Measurements from ENCODE around the gene HGS. TPM values are rescaled to one million over a fixed set of nuclear protein-coding genes. Genes with fewer than 3 reads are reported as not detected.
"Not testable (repeated sequence)": the region's sequence is repeated elsewhere in the genome, so short reads cannot be mapped to it uniquely, and the experiment has no call there.

The HGS gene
- total and polyA plus RNA-seq, 7 donors: 38.6 to 158 (median 63.3) TPM

GRCh38 chr17:81735264-81736102 is 51.7 kb downstream of the HGS start:
- Histone ChIP-seq H3K4me1 (peaks cover 6% of the 10 kb centered on the region), H3K4me3 (no peak overlapping the region), H3K27ac (no peak overlapping the region), H3K36me3 (ENCODE audit: insufficient read depth in 1 of 2, low read depth in 1 of 2) (no peaks in the 10 kb centered on the region), H3K9me3 (no peaks in the 10 kb centered on the region), H3K27me3 (ENCODE audit: insufficient read depth in 3 of 3, low read length in 2 of 3) (peaks cover 0 to 18% (median 4%) of the 10 kb centered on the region in 3 donors)
- no peak for TF ChIP-seq CTCF (IDR thresholded peaks at IDR 0.05)
- intact Hi-C loops (cut with DNase I): no loop called here
- WGBS, 3 donors: 34 to 39% (median 38%) methylated on average over 30 of the region's 30 CpGs
- DNase-seq (no peak), ATAC-seq (no peak)

GRCh38 chr17:81737947-81738800 is 54.4 kb downstream of the HGS start:
- Histone ChIP-seq H3K27ac (no peak overlapping the region), H3K9me3 (no peaks in the 10 kb centered on the region), H3K4me3 (no peak overlapping the region), H3K36me3 (ENCODE audit: insufficient read depth in 1 of 2, low read depth in 1 of 2) (no peaks in the 10 kb centered on the region), H3K27me3 (ENCODE audit: insufficient read depth in 3 of 3, low read length in 2 of 3) (peaks cover 0 to 23% (median 10%) of the 10 kb centered on the region in 3 donors), H3K4me1 (peaks cover 6% of the 10 kb centered on the region)
- no peak for TF ChIP-seq CTCF (IDR thresholded peaks at IDR 0.05)
- 82 to 87% (median 86%) methylated on average over 31 of the region's 31 CpGs for WGBS, 3 donors
- intact Hi-C loops (cut with DNase I): no loop called here
- ATAC-seq (no peak), DNase-seq (no peak)

- no peaks in the 10 kb centered on the region for H3K9me3 ChIP-seq
- intact Hi-C loops (cut with DNase I): no loop called here
- H3K27ac ChIP-seq: no peak overlapping the region
- no peaks in the 10 kb centered on the region for H3K36me3 ChIP-seq (ENCODE audit: insufficient read depth in 1 of 2, low read depth in 1 of 2)
- no peak overlapping the region for H3K4me3 ChIP-seq
- peaks cover 0 to 20% (median 10%) of the 10 kb centered on the region in 3 donors for H3K27me3 ChIP-seq (ENCODE audit: insufficient read depth in 3 of 3, low read length in 2 of 3)
- WGBS, 3 donors: 82 to 85% (median 84%) methylated on average over 27 of the region's 27 CpGs
- no peak for TF ChIP-seq CTCF (IDR thresholded peaks at IDR 0.05)
- no peak for ATAC-seq
- no peak for DNase-seq
- H3K4me1 ChIP-seq: peaks cover 4% of the 10 kb centered on the region
Measured at GRCh38 chr17:81738801-81739393, 55.1 kb downstream of the HGS start.

- H3K27me3 ChIP-seq (ENCODE audit: insufficient read depth in 3 of 3, low read length in 2 of 3): peaks cover 0 to 16% (median 10%) of the 10 kb centered on the region in 3 donors
- ATAC-seq; intact Hi-C loops (cut with DNase I): not testable (repeated sequence)
Measured at GRCh38 chr17:81739593-81739992, 55.8 kb downstream of the HGS start.

More at GRCh38 chr17:81739593-81739992, 55.8 kb downstream of the HGS start:
- not testable (repeated sequence) for DNase-seq; H3K36me3 ChIP-seq (ENCODE audit: insufficient read depth in 1 of 2, low read depth in 1 of 2); H3K4me1 ChIP-seq; H3K27ac ChIP-seq; H3K9me3 ChIP-seq; H3K4me3 ChIP-seq
- WGBS, 3 donors: 88 to 94% (median 90%) methylated on average over 8 of the region's 8 CpGs

Data from psoas muscle (tissue), 8 donors.